ENCODE data around the gene TMPRSS9.

TMPRSS9 gene

GRCh38 chr19:2359992-2360685, at the start of gene TMPRSS9:
Gene TMPRSS9, plus strand, starts transcription at chr19:2360265. Its CDS starts 29,521 bp downstream, at chr19:2389786.
- DNase-seq (ENCODE audit: extremely low read depth in 1 of 2, low read depth in 1 of 2) = no peak

GRCh38 chr19:2311093-2311492, 49.0 kb upstream of the TMPRSS9 start:
- DNase-seq (ENCODE audit: extremely low read depth in 1 of 2, low read depth in 1 of 2) = no peak

DNA sequence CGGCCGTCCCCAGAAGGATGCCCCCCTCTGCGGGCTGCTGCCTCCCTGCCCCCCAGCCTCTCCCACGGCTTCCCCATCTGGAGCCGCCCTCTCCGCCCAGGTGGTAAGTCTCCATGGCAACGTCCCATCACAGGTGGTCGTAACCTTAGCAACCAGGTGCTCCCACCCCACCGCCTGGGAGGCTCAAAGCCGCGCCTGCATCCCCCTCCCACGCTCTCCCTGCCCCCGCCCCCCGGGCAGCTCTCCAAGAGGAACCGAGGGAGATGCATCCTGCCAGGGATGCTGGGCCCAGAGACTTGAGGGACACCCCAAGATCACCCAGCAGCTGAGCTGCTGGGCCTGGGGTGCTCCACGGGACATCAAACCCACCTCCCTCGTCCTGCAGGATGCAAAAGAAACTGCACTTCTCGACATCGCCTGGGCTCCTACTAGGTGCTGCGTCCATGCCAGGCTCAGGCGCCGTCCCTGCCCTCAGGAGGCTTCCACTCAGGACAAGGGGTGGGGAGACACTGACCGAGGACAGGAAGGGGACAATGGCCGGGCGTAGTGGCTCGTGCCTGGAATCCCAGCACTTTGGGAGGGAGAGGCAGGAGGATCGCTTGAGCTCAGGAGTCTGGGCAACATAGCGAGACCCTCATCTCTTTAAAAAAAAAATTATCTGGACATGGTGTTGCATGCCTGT, 47.1 kb upstream of the TMPRSS9 start:
- DNase-seq (ENCODE audit: extremely low read depth in 1 of 2, low read depth in 1 of 2) = no peak

- no peak for DNase-seq (ENCODE audit: extremely low read depth in 1 of 2, low read depth in 1 of 2)
Observed at GRCh38 chr19:2315121-2315817, 44.8 kb upstream of the TMPRSS9 start.

DNA sequence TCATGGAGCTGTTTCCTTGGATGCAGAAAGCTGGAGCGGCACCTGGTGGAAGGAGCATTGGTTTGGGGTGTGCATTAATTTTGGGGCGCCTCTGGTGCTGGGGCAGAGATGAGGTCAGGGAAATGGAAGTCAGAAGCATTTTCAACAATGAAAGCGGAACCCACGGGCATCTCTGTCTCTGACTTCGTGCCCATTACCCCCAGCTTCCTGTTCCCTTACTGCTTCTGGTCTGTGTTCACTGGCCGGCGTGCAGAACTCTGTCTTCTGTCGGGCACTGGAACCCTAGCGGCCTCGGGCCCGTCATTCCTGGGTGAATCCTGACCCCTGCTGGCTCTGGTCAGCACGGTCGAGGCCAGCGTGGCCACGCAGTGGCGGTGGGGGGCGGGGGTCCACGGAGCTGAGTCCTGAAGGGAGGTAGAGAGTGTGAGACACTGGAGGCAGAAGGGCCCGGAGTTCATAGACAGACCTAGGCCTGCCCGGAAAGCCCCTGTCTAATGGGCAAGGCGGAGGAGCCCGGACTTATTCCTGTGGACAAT, 44.2 kb upstream of the TMPRSS9 start:
- no peak for DNase-seq (ENCODE audit: extremely low read depth in 1 of 2, low read depth in 1 of 2)

DNA sequence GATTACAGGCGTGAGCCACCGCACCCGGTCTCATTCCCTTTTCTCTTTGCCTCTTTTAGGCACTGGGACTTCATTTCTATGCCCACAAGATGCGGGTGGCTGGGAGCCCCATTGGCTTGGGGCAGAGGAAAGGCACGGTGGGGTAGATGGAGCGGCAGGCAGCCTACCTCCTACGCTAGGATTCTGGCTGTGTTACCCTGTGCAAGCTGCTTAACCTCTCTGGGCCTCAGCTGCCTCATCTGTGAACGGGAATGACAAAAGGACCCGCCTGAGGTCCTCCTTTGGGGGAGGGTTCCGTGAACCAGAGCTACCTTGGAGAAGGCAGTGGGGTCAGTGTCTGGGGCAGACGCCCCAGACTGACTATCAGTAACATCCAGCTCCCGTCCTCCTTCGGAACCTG, 42.8 kb upstream of the TMPRSS9 start:
- DNase-seq (ENCODE audit: extremely low read depth in 1 of 2, low read depth in 1 of 2) = no peak

DNA sequence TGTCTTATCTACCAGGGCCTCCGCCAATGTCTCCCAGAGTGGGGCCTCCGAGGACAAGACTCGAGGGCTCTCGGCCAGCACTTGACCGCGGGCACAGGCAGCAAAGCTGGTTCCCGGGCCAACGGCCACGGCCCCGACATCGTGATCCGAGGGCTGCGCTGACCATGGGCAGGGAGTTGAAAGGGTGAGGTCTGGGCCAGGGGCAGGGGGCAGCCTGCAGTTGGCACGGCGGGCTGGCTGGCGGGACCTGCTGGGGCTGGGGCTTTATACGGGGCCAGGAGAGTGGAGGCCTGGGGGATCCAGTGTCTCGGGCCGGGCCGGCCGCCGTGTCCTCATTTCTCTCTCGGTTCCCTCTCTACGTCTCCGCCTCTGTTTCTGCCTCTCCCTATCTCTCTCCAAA, 42.3 kb upstream of the TMPRSS9 start:
- DNase-seq (ENCODE audit: extremely low read depth in 1 of 2, low read depth in 1 of 2) = no peak

DNA sequence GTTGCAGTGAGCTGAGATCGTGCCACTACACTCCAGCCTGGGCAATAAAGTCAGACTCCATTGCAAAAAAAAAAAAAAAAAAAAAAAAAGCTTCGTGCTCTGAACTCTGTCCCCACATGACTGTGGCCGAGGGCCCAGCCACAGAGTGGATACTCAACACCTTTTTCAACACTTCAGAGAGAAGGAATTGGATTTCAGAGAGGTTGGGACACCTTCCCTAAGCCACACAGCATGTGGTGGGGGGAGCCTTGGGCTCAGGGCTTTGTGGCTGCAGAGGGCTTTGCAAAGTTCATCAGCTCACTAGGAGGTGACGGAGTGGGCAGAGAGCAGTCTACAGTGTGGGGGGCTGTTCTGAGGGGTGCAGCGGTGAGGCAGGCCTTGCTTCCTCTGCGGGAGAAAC, 41.1 kb upstream of the TMPRSS9 start:
- no peak for DNase-seq (ENCODE audit: extremely low read depth in 1 of 2, low read depth in 1 of 2)

GRCh38 chr19:2319551-2319950, 40.5 kb upstream of the TMPRSS9 start:
- DNase-seq (ENCODE audit: extremely low read depth in 1 of 2, low read depth in 1 of 2) = no peak

- no peak for DNase-seq (ENCODE audit: extremely low read depth in 1 of 2, low read depth in 1 of 2)
Observed at GRCh38 chr19:2320049-2320448, 40.0 kb upstream of the TMPRSS9 start.

GRCh38 chr19:2320939-2321338, 39.1 kb upstream of the TMPRSS9 start:
- DNase-seq (ENCODE audit: extremely low read depth in 1 of 2, low read depth in 1 of 2) = no peak

DNA sequence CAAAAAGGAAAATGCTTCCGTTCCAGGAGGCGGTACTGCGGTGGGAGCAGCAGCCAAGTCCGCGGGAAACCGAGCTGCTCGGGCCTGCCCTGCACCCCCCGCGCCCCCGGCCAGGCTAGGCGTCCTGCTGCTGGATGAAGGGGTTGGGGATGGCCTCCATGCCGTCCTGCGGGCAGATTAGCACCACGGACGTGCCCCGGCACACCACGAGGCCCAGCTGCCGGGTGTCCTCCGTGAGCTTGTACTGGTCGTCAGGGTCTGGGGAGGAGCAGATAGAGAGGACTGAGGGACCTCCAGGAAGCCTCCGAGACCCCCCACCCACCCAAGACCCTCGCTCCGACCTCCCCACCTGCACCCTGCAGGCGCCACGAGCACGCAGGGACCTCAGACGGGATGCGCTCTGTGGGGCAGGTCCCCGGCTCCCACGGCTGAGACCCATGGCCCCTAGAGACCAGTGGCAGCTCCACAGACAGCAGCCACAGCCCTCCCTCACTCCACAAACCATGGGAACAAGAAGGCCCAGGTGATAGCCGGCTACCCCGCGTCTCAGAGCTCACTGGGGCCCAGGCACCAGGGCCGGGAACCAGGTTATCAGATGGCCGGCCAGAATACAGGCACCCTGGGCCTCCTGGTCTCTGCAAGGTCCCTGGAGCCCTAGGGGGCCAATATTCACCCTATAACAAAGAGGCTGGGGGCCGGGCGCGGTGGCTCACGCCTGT, 38.3 kb upstream of the TMPRSS9 start:
- DNase-seq (ENCODE audit: extremely low read depth in 1 of 2, low read depth in 1 of 2) = no peak

DNA sequence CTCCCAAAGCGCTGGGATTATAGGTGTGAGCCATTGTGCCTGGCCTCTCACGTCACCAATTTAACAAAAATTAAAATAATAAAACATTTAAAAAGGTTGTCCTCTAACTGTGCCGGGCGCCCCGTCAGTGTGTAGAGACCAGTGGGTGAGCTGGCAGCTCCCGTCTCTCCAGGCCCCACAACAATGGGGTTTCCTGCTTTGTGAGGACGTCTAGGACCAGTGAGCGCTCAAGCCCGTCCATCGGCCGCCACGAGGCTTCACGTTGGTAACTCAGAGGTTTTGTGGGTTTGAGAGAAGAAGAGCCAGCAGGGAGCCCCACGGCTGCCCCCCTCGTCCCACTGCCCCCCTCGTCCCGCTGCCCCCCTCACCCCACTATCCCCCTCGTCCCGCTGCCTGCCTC, 36.4 kb upstream of the TMPRSS9 start:
- no peak for DNase-seq (ENCODE audit: extremely low read depth in 1 of 2, low read depth in 1 of 2)

DNA sequence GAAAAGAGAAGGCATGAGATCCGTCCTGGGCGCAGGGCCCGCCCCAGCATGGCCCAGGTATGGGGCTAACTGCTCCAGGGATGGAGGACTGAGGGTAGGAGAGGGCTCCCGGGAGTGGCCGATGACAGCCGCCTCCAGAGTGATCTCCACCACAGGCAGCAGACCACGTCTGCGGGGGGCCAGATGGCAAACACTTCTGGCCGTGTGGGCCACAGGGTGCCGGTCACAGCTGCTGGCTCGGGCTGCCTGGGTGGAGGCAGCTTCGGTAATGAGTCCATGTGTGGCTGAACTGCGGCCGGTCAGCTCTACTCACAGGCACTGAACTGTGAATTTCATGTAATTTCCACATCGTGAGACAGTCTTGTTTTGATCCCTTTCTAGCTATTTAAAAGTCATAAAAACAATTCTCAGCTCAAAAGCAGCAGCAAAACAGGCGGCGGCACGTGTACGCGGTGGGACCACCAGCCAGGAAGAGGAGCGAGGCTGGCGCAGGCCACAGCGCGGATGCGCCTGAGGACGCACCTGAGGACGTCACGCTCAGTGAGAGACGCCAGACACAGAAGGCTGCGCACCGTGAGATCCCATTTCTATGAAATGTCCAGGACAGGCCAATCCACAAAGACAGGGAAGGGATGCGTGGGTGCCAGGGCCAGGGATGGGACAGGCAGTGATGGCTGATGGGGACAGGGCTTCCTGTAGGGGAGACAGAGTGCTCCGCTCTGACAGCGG, 35.7 kb upstream of the TMPRSS9 start:
- DNase-seq (ENCODE audit: extremely low read depth in 1 of 2, low read depth in 1 of 2) = no peak

GRCh38 chr19:2325281-2326046, 34.6 kb upstream of the TMPRSS9 start:
- no peak for DNase-seq (ENCODE audit: extremely low read depth in 1 of 2, low read depth in 1 of 2)

GRCh38 chr19:2326699-2327360, 33.2 kb upstream of the TMPRSS9 start:
- no peak for DNase-seq (ENCODE audit: extremely low read depth in 1 of 2, low read depth in 1 of 2)

GRCh38 chr19:2327773-2328400, 32.2 kb upstream of the TMPRSS9 start:
- no peak for DNase-seq (ENCODE audit: extremely low read depth in 1 of 2, low read depth in 1 of 2)

DNA sequence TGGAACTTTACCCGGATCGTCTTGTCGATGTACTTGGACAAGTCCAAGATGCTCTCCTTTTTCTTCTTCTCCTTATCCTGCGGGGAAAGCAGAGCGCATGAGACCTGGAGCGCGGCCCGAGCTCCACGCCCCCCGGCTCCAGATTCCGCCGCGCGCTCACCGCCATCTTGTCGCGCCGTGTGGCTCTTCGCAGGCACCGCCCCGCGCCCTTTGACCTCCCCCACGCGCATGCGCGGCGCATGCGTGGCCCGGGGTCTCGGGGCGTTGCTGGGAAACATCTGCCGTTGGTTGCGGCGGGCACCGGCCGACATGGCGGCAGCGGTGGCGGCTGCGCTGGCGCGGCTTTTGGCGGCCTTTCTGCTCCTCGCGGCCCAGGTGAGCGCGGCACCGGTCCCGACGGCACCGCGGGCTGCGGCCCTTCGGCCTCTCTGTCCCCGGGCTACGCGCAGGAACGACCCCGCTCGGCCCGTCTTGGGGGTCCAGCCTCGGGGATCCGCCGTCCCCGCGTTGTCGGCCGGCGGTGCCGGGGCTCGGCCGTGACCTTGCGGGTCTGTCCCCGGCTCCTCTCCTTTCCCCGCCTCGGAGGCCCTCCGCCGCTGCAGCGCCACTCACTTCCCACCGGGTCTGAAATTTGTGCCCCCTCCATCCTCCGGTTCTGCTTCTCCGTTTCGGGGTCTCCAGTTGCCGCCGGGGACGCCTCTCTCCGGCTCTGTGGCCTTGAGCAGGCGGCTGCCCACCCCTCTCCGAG, 31.5 kb upstream of the TMPRSS9 start, which contains the start of the genes LSM7 and SPPL2B:
TSS of gene LSM7 (minus strand) at position 186 of the 748 bp plus-strand sequence. CDS start at position 166, 20 bp downstream.
TSS of gene SPPL2B (plus strand) at position 284 of the 748 bp plus-strand sequence. CDS start at position 310, 26 bp downstream.
- peak; percentile 63 to 91 for DNase-seq (ENCODE audit: extremely low read depth in 1 of 2, low read depth in 1 of 2)

All from activated CD8-positive, alpha-beta memory T cell treated with anti-CD3 and anti-CD28 coated beads for 1 hour (primary cell).